HS-27A (cell line): ENCODE data around the gene MEIS1.
"Not testable (repeated sequence)": the region's sequence is repeated elsewhere in the genome, so short reads cannot be mapped to it uniquely, and the experiment has no call there.

Experiments
- DNase-seq: peaks from one replicate; pipeline ENCODE4 v3.0.0-alpha.2; 2012; ENCODE audit warnings: low read depth, missing footprints

The MEIS1 gene

GRCh38 chr2:66467718-66468117, 32.8 kb downstream of the MEIS1 start:
- DNase-seq = no peak

GRCh38 chr2:66469214-66469902, 34.4 kb downstream of the MEIS1 start:
- no peak for DNase-seq

GRCh38 chr2:66470199-66470598, 35.3 kb downstream of the MEIS1 start:
- DNase-seq = no peak

- DNase-seq = no peak
Observed at GRCh38 chr2:66472225-66472843, 37.4 kb downstream of the MEIS1 start.

- DNase-seq = no peak
Observed at GRCh38 chr2:66477135-66477842, 42.4 kb downstream of the MEIS1 start.

GRCh38 chr2:66478299-66478698, 43.4 kb downstream of the MEIS1 start:
- DNase-seq = no peak

- no peak for DNase-seq
Observed at GRCh38 chr2:66478731-66479316, 43.9 kb downstream of the MEIS1 start.

GRCh38 chr2:66481100-66481549, 46.2 kb downstream of the MEIS1 start:
- DNase-seq = peak; percentile 22

- DNase-seq = not testable (repeated sequence)
Observed at GRCh38 chr2:66485252-66485651, 50.3 kb downstream of the MEIS1 start.

GRCh38 chr2:66488946-66489345, 54.0 kb downstream of the MEIS1 start:
- no peak for DNase-seq

- DNase-seq = no peak
Observed at GRCh38 chr2:66489436-66489835, 54.5 kb downstream of the MEIS1 start.

- no peak for DNase-seq
Observed at GRCh38 chr2:66490588-66491001, 55.7 kb downstream of the MEIS1 start.

- DNase-seq = no peak
Observed at GRCh38 chr2:66494708-66495107, 59.8 kb downstream of the MEIS1 start.

GRCh38 chr2:66495788-66496640, 61.1 kb downstream of the MEIS1 start:
- no peak for DNase-seq

GRCh38 chr2:66496670-66497420, 61.9 kb downstream of the MEIS1 start:
- DNase-seq = no peak

- DNase-seq = no peak
Observed at GRCh38 chr2:66497431-66498288, 62.7 kb downstream of the MEIS1 start.

GRCh38 chr2:66498289-66498975, 63.5 kb downstream of the MEIS1 start:
- no peak for DNase-seq

GRCh38 chr2:66501267-66501666, 66.3 kb downstream of the MEIS1 start:
- no peak for DNase-seq

- DNase-seq = no peak
Observed at GRCh38 chr2:66506265-66506664, 71.3 kb downstream of the MEIS1 start.
